A673 (cell line): ENCODE data around the gene PGLYRP3. TPM values are rescaled to one million over a fixed set of nuclear protein-coding genes. Genes with fewer than 3 reads are reported as not detected.
"Not testable (repeated sequence)": the region's sequence is repeated elsewhere in the genome, so short reads cannot be mapped to it uniquely, and the experiment has no call there.

ENCODE experiments used
- BruUV-seq: library from RNA; stranded (reverse); fragments of 400-500 nt; replicated peaks from 2 replicates; lab custom pipeline; 2021; lab: Mats Ljungman, UMichigan
- CTCF ChIA-PET: fragments of 300-600 bp; sonication (Branson Sonifier 250); formaldehyde crosslinking; loops from one replicate; lab custom pipeline; 2022; ENCODE audit warnings: antibody characterized with exemption; lab: Charles Lee
- POLR2A ChIA-PET: fragments of 300-600 bp; sonication (Branson Sonifier 250); formaldehyde crosslinking; loops from one replicate; lab custom pipeline; 2022; ENCODE audit warnings: antibody characterized with exemption; ENCODE audit not compliant: low non-redundant PET; lab: Charles Lee
- DNase-seq: peaks from one replicate; pipeline ENCODE4 v3.0.0-alpha.2; 2015; ENCODE audit warnings: low spot score
- H3K27ac ChIP-seq: fragments of 200-600 bp; sonication (generic); 2 replicates; pipeline ENCODE4 v1.5.1; 2016; ENCODE audit warnings: mixed run types, low read depth, mild to moderate bottlenecking, mixed read lengths, antibody characterized with exemption, low read length; ENCODE audit not compliant: poor library complexity, severe bottlenecking
- H3K27me3 ChIP-seq: fragments of 200-600 bp; sonication (generic); replicated peaks from 2 replicates; pipeline ENCODE4 v1.6.1; 2017; ENCODE audit warnings: mixed run types, low read depth, mild to moderate bottlenecking, mixed read lengths, antibody characterized with exemption, low read length; ENCODE audit not compliant: insufficient read depth, poor library complexity
- H3K36me3 ChIP-seq: fragments of 200-600 bp; sonication (generic); 2 replicates; pipeline ENCODE4 v1.6.1; 2016; ENCODE audit warnings: mixed run types, mild to moderate bottlenecking, mixed read lengths, antibody characterized with exemption, low read length; ENCODE audit not compliant: insufficient read depth, poor library complexity, severe bottlenecking
- H3K4me1 ChIP-seq: fragments of 200-600 bp; sonication (generic); 2 replicates; pipeline ENCODE4 v1.6.1; 2017; ENCODE audit warnings: mixed run types, mild to moderate bottlenecking, mixed read lengths, antibody characterized with exemption, low read length; ENCODE audit not compliant: insufficient read depth, poor library complexity, severe bottlenecking
- H3K4me3 ChIP-seq: fragments of 200-600 bp; sonication (generic); 2 replicates; pipeline ENCODE4 v1.5.1; 2016; ENCODE audit warnings: low read depth, mixed run types, mild to moderate bottlenecking, mixed read lengths, low read length; ENCODE audit not compliant: poor library complexity, severe bottlenecking
- H3K9me3 ChIP-seq: fragments of 200-600 bp; sonication (generic); 2 replicates; pipeline ENCODE4 v1.6.1; 2016; ENCODE audit warnings: mixed run types, low read depth, mild to moderate bottlenecking, mixed read lengths, antibody characterized with exemption, low read length; ENCODE audit not compliant: poor library complexity, severe bottlenecking
- CTCF ChIP-seq: fragments of 300-800, 200-600 bp; sonication (generic); conservative IDR thresholded peaks from 2 replicates; pipeline ENCODE4 v1.5.1; 2017; ENCODE audit warnings: low read depth, mild to moderate bottlenecking, antibody characterized with exemption, low read length, moderate library complexity, mixed read lengths
- EZH2 ChIP-seq: fragments of 200-600 bp; sonication (generic); IDR thresholded peaks from 2 replicates; pipeline ENCODE4 v1.6.1; 2017; ENCODE audit warnings: borderline replicate concordance, low read depth, mild to moderate bottlenecking, mixed read lengths, antibody characterized with exemption, low read length; ENCODE audit not compliant: poor library complexity, severe bottlenecking
- intact Hi-C: fragments of 100-400 bp; cut with micrococcal nuclease; formaldehyde crosslinking; loops from one replicate; pipeline ENCODE4 v1.10.0; 2022; ENCODE audit not compliant: unreplicated experiment
- total RNA-seq: library from RNA; stranded (reverse); gene quantifications from 2 replicates; pipeline ENCODE4 v1.2.3, GENCODE V29; 2021

Gene PGLYRP3
- total RNA-seq, 1 experiment from 2014 or later: not detected

DNA sequence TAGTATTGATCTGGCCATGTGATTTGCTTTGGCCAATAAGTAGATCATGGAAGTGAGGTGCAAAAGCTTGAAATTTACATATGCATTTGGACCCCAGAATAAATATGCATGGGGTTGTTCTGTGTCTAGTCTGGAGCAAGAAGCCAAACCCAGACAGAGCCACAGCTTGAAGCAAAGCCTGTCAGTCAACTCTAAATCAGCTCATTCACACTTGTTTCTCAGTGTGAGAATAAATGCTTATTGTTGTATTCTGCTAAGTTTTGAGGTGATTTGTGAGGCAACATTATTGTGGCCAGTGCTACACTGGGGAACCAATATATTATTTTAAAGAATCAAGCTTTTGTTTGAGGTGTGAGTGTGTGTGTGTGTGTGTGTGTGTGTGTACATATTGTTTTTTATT, 12.2 kb upstream of the PGLYRP3 start:
- H3K4me3 ChIP-seq: no peak overlapping the region
- CTCF ChIA-PET: no interaction called here

DNA sequence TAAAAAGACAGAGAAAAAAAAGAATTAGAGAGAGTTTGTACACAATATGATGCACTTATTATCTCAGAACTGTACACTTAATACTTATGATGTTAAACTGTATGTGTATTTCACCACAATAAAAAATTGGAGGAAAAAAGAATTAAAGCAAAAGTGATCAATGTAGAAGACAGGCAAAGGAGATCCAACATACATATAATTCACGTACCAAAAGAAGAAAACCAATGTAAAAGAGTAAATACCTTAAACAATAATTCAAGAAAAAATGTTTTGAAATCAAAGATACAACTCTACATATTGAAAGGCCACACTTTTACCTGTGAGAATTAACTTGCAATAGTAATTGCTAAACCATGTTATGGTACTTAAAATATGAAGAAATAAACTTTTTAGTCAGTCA, 9.8 kb upstream of the PGLYRP3 start:
- ChIA-PET POLR2A (no interaction called here), CTCF (no interaction called here)
- Histone ChIP-seq H3K27me3 (peaks cover 4% of the 10 kb centered on the region), H3K4me1 (no peaks in the 10 kb centered on the region), H3K4me3 (no peak overlapping the region), H3K27ac (no peak overlapping the region), H3K9me3 (peaks cover 4% of the 10 kb centered on the region), H3K36me3 (no peaks in the 10 kb centered on the region)
- TF ChIP-seq EZH2: no peak
- intact Hi-C loops: no loop called here
- no TSS peak for BruUV-seq
- DNase-seq: no peak

More for the DNA sequence above, 12.2 kb upstream of the PGLYRP3 start:
- intact Hi-C loops: no loop called here
- no peaks in the 10 kb centered on the region for H3K36me3 ChIP-seq
- POLR2A ChIA-PET: no interaction called here
- no peak for TF ChIP-seq CTCF
- no peak for TF ChIP-seq EZH2
- no TSS peak for BruUV-seq
- H3K9me3 ChIP-seq: peaks cover 4% of the 10 kb centered on the region
- no peak for DNase-seq
- peaks cover 4% of the 10 kb centered on the region for H3K27me3 ChIP-seq
- no peak overlapping the region for H3K27ac ChIP-seq
- H3K4me1 ChIP-seq: no peaks in the 10 kb centered on the region

DNA sequence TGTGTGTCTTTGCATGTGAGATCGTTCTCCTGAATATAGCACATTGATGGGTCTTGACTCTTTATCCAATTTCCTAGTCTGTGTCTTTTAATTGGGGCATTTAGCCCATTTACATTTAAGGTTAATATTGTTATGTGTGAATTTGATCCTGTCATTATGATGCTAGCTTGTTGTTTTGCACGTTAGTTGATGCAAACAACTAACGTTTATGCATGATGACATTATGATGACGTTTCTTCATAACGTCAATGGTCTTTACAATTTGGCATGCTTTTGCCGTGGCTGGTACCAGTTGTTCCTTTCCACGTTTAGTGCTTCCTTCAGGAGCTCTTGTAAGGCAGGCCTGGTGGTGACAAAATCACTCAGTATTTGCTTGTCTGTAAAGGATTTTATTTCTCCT, 5.4 kb upstream of the PGLYRP3 start:
- DNase-seq, POLR2A ChIA-PET, H3K9me3 ChIP-seq, H3K27me3 ChIP-seq, CTCF ChIA-PET, H3K36me3 ChIP-seq, H3K4me1 ChIP-seq, H3K4me3 ChIP-seq, intact Hi-C loops, BruUV-seq, H3K27ac ChIP-seq: not testable (repeated sequence)

GRCh38 chr1:153316013-153316412, 3.3 kb upstream of the PGLYRP3 start:
- BruUV-seq, H3K4me3 ChIP-seq, H3K9me3 ChIP-seq, H3K4me1 ChIP-seq, POLR2A ChIA-PET, DNase-seq, CTCF ChIA-PET, H3K36me3 ChIP-seq, H3K27me3 ChIP-seq, intact Hi-C loops, H3K27ac ChIP-seq: not testable (repeated sequence)

DNA sequence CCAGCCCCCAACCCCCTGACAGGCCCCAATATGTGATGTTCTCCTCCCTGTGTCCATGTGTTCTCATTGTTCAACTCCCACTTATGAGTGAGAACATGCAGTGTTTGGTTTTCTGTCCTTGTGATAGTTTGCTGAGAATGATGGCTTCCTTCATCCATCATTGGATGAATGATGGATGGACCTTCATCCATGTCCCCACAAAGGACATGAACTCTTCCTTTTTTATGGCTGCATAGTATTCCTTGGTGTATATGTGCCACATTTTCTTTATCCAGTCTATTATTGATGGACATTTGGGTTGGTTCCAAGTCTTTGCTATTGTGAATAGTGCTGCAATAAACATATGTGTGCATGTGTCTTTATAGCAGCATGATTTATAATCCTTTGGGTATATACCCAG, 1.6 kb upstream of the PGLYRP3 start:
- H3K27me3 ChIP-seq, CTCF ChIA-PET, H3K9me3 ChIP-seq, BruUV-seq, POLR2A ChIA-PET, H3K4me3 ChIP-seq, DNase-seq, intact Hi-C loops, H3K36me3 ChIP-seq, H3K4me1 ChIP-seq, H3K27ac ChIP-seq: not testable (repeated sequence)
